A172 (cell line): ENCODE data around the gene AMPD3. TPM values are rescaled to one million over a fixed set of nuclear protein-coding genes. Genes with fewer than 3 reads are reported as not detected.

ENCODE experiments used
- DNase-seq: peaks from one replicate; pipeline ENCODE4 v3.0.0-alpha.2; 2015; ENCODE audit warnings: low spot score
- total RNA-seq: library from RNA; depleted of rRNA; stranded (reverse); fragments of >200 nt; shearing (Covaris generic); gene quantifications from 2 replicates; pipeline ENCODE4 v1.2.3, GENCODE V29; 2014

Gene AMPD3
- total RNA-seq, 1 experiment from 2014 or later, result 3.9 TPM

DNA sequence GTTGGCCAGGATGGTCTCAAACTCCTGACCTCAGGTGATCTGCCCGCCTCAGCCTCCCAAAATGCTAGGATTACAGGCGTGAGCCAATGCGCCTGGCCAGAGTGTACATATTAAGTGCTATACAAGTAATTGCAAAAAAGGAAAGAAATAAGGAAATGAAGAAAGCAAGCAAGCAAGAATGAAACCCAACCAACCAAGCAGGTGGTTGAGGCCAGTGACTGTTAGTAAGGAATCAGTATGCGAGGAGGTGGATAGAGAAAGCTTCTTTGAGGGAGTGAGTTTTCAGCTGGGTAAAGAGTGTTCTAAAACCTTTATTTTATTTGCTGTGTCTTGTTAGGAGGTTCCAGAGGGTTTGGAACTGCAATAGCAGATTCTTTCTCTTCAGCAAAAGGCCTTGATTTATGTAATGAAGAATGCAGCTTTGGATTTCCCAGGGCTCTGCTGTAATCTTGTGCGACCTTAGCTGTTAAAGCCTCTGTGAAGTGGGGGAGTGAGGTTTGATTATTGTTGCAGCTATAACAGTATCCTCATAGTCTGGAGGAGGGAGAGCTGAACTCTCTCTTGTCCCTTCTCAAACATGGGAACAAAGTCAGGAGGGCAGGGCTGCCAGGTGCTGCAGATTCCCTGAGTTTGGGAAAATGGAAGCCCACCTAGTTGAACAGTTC lies 5.7 kb downstream of the AMPD3 start:
- no peak for DNase-seq

DNA sequence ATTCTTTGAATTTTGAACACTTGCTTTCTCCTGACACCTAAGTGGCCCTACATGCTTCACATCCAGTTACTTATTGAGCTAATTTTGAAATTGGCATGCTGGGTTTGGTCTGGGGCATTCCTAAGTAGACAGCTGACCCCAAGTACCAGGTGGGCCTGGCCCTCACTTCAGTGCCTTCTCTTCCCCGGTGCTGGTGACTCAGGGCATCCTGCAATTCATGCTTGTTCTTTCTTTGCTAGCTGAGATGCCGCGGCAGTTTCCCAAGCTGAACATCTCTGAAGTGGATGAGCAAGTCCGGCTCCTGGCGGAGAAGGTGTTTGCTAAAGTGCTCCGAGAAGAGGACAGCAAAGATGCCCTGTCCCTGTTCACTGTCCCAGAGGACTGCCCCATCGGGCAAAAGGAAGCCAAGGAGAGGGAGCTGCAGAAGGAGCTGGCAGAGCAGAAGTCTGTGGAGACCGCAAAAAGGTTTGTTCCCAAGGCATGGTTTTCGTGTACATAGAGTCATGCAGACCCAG lies 6.3 kb downstream of the AMPD3 start:
- DNase-seq, result no peak

DNA sequence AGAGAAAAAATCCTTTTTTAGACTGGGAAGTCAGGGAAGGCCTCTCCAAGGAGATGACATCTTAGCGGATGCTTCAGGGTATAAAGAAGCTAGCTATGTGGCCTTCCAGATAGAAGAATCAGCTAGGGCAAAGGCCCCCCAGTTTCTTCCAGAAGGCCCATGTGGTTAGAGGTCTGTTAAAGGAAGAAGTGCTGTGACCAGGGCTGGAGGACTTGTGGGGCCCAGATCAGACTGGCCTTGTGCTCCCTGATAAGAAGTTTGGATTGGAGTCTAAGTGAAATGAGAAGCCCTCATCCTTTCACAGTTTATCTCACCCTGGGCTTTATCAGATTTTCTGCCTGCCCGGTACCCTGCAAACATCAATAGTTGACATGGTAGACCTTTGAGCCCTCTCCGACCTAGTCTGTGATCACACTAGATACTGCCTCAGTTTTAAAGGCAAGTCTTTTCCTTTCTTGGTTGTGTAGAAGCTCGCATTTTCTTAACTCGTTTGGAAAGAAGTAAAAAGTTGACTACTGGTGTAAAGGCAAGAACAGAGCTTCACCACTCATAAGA lies 7.8 kb downstream of the AMPD3 start:
- DNase-seq, result no peak

DNA sequence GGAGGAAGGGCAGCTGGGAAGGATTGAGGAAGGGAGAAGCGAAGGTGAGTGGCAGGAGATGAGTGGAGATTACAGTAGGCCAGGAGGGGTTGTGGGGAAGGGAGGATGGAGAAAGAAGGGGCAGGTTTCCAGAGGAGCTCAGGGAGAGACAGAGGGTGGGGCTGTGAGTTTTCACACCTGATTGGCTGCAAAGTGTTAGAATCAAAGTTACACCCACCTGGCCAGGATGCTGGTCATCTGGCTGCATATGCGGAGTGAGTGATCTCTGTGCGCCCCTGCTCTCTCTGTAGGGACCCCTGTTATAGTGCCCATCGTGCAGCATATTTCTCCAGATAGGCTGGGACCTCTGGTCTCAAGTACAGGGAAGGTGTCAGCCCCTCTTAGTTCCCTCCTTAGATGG lies 18.3 kb downstream of the AMPD3 start:
- DNase-seq, result no peak

DNA sequence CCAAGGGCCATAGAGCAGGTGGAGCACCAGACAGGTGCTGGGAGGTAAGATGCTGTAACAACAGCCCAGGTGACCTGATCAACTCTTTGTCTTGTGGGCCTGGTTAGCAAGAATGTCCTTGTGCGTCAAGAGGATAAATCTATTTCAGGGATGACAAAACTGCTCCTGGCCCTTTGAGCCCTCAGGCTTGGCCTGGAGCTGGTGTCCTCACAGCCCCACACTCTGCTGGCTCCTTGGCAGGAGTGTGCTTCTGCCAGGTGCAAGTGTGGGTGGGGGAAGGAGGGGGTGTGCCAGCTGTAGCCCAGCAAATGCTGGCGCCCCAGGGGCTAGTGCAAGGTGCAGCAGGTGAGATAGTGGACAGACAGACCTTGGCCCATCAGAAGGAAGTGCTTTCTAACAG lies 19.5 kb downstream of the AMPD3 start:
- DNase-seq, result no peak

DNA sequence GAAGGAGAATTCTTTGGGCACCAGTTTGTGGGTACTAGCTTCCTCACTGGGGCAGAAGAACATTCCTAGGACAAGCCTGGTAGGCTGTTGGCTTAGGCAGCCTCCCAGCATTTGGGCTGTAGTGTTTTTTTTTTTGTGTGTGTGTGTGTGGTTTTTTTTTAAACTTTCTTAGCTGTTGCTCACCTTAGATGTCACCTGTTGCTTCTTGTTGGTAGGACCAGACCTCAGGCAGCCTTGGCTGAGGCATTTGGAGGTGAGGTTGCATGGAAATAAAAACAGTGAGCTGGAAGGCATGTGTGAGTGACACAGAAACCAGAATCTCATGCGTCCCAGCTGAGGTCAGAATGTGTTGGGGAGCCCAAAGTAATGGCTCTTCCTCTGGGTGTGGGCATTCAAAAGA lies 21.3 kb downstream of the AMPD3 start:
- DNase-seq, result no peak

DNA sequence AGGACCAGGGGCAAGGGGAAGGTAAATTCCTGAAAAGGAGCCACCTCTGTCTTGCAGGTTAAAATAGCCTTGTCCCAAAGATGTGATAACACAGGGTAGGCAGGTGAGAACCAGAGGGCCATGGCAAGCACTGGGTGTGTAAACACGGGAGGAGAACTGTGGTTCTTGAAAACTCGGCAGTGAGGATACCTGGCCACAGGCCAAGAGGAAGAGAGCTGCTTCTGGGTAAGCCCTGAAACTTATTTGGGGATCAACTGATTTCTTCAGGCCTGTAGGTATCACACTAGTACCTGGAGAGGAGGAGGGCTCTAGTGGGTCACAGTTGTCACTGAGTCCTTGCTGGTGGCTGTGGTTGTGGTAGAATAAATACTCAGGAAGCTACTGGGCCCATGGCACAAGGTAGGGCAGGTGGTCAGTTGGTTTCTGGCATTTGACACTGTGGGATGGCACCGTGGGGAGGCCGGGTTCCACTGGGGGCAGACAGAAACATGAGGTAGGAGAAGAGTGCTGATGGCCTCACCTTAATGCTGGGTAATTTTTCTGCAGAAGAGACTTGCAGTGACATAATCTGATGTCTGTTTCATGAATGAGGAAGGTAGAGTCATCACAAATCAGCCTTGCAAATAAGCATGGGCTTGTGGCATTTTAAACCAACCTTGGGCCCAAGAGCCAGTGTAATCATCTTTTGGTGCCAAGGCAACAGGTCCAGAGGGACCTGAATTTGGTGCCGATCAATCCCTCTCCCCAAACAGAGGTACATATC lies 22.0 kb downstream of the AMPD3 start:
- no peak for DNase-seq

DNA sequence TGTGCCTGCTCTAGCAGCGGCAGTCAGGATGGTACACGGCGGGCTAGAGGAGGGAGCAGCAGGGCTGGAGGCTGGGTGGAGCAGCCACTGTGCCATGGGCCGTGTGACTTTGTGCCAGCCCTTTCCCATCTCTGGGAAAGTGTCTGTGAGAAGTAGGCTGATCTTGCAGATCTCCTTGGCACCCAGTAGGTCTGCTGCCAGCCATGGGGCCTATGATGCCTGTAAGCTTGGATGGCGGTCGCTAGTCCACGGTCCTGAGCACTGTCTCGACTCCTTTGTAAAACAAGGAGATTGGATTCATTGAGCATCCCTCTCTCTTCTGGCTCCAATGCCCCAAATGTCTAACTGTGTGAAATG lies 22.6 kb downstream of the AMPD3 start:
- no peak for DNase-seq

DNA sequence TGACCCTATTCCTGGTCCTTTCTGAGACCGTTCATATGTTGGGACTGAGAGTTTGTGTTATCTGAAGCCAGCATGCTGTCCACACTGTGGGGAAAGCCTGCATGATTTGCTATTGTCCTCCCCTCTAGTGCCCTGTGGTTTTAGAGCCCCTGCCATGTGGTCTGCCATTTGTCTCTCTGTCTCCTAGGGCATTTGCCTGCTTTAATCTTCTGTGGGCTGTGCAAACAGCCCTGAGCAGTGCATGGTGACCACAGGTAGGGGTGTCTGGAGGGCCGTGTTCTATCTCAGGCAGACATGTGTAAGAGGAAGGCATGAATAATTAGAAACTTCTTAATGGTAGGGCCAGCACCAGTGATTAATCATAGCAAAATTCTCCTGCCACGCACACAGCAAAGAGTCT lies 23.0 kb downstream of the AMPD3 start:
- DNase-seq, result no peak

DNA sequence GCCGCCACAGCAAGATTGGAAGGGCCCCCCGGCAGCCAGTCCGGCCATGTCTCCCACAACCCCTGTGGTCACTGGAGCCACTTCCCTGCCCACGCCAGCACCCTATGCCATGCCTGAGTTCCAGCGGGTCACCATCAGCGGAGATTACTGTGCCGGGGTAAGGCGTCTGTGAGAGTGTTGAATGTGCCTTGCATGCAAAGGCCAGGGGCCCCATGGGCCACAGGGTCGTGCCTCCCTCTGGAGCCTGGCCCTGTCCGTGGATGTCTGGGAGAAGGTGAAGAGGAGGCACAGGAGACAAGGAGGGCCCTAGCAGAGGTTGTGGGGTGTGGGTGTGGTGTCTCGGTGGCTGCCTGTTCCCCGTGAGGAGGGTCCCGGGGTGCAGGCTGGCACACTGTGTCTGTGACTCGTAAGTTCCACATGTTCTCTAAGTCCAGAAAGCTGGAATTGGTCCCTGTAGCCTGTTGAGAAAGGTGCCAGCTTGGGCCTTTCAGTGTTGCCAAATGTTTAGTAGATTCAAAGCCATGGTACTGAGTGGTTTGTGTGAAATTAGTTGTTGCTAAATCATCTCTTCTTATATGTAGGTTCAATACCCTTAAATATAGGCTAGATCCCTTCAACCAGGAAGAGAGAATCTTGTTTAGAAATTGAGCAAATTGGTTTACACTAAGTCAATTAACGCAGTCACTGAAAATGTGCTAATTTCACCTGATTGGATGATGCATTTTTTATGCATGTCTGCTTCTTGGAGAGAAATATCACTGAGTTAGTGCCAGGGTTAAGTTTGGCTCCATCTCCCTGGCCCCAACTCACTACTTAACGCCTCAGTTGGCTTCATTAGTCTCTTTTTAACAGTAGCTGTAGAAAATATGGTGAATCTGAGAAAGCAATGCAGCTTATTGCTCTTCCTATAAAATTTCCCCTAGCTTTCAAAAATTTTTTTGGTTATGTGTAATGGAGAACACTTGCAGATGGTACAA lies 23.8 kb downstream of the AMPD3 start:
- DNase-seq, result no peak

DNA sequence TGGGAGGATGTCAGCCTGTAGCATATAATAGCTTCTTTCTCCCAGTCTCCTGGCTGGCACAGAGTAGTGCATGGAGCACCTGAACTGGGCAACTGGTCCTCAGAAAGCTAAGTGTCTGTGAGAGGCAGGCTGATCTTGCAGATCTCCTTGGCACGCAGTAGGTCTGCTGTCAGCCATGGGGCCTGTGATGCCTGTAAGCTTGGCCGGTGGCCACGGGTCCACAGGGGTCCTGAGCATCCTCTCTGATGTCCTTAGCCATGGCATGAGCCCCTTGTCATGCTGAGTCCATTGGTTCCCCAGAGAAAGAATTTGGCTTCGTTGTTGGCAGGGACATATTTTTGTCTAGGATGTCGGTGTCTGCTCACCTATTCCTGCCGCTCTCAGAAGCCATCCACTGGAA lies 25.0 kb downstream of the AMPD3 start:
- DNase-seq, result no peak

DNA sequence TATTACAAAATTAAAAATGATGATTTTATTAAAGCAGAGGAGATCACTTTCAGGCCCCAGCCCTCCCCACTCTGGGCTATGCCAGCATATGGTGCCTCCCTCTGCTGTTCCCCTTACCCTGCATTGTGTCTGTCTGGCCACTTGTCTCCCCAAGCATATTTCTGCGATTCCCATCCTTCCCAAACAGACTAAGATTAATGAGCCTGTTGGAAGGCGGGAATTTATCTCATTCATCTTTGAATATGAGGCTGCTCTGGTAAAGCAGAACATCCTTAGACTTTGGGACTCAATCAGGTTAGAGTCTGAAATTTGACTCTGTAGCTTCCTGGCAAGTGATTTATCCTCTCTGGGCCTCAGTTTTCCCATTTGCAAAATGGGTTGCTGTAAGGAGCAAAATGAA lies 25.7 kb downstream of the AMPD3 start:
- DNase-seq, result no peak

DNA sequence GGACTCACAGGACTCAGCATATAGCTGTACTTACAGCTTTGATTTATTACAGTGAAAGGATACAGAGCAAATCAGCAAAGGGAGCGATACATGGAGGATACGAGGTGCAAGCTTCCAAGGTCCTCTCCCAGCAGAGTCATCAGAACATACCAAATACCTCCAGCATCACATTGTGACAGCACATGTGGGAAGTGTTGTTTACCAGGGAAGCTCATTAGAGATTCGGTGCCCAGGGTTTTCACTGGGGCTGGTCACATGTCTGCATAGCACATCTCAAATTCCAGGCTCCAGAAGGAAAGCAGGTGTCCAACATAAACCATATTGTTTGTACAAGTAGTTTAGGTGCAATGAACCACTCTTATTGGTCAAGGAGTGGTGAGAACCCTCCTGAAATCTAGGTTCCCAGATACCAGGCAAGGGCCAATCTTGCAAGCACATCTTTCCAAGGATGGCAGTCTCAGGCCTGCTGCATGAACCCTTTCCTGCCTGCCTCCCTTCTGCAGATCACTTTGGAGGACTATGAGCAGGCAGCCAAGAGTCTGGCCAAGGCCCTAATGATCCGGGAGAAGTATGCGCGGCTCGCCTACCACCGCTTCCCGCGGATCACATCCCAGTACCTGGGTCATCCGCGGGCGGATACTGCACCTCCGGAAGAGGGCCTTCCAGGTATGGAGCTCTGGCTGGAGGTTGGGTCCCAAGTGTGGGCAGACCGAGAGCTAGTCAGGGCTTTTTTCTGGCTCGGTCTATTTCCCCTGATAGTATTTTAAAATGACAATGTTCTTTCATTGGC lies 26.7 kb downstream of the AMPD3 start:
- no peak for DNase-seq

DNA sequence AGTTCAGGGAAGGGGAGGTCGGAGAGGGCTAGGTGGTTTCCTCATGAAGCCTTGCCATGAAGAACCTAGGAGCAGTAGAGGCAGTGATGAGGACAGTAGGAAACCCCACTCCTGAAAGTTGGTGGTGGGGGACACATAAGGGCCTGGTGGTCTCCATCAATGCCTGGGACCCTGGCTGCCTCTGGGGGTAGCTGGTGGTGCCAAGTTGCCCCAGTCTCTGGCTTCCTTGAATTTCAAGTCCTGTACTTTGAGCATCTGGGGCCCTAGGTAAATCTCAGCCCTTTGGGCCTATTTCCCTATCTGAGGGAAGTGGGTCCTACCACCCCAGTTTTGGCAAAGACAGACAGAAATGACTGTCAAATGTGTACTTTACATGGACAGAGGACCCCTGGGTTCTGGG lies 28.1 kb downstream of the AMPD3 start:
- DNase-seq, result no peak

DNA sequence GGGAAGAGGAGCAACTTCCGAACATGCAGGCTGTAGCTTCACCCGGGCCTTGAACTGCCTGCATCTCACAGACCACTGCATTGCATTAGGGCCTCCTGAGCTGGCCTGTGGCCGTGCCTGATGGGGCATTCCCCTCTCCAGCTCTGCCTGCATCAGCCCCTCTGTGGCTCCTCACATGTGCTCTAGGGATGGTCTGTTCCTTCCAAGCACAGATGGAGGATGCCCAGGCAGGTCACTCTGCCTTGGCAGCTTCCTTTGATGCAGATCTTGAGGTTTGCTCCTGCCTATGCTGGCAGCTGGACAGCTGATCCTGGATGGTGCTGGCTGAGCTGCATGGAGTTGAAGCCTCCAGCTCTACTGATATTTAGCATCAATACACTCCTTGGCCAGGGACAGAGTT lies 28.5 kb downstream of the AMPD3 start:
- no peak for DNase-seq

DNA sequence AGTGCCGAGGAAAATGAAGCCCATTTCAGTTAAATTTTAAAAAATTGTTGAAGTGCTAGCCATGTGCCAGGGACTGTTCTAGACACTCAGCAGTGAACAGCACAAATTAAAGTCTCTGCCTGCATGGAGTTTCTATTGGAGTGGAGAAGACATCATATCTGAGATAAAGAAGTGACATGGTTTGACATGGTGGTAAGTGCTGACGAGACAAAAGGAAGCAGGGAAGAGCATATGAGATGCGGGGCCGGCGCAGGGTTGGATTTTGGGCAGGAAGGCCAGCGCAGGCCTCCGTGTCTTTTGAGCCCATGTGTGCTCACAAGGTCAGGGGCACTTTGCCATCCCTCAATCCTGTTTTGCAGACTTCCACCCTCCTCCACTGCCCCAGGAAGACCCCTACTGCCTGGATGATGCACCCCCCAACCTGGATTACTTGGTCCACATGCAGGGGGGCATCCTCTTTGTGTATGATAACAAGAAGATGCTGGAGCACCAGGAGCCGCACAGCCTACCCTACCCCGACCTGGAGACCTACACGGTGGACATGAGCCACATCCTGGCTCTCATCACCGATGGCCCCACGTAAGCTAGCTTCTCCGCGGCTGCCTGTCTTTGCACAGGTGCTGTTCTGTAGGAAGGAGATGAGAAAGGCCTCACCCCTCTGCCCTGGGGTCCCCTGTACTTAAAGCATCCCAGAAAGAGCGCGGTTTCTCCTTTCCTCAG lies 29.6 kb downstream of the AMPD3 start:
- DNase-seq, result no peak

DNA sequence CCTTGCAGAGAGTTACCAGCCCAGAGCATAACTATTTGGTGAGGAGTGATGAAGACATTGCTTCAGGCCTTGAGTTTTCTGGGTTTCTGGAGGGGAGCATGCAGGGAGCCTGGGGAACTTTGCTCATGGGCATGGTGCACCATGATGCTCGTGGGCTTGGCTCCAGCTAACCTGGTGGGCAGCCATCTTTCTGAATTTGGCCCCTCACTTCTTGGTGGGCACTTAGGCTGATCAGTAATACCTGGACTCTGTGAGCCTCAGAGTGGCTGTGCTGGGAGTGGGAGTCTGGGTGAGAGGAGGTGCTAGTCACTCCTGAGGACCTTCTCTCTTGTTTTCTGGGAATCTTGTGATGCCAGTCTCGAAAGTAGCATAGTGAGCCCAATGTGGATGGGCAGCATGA lies 30.6 kb downstream of the AMPD3 start:
- no peak for DNase-seq

DNA sequence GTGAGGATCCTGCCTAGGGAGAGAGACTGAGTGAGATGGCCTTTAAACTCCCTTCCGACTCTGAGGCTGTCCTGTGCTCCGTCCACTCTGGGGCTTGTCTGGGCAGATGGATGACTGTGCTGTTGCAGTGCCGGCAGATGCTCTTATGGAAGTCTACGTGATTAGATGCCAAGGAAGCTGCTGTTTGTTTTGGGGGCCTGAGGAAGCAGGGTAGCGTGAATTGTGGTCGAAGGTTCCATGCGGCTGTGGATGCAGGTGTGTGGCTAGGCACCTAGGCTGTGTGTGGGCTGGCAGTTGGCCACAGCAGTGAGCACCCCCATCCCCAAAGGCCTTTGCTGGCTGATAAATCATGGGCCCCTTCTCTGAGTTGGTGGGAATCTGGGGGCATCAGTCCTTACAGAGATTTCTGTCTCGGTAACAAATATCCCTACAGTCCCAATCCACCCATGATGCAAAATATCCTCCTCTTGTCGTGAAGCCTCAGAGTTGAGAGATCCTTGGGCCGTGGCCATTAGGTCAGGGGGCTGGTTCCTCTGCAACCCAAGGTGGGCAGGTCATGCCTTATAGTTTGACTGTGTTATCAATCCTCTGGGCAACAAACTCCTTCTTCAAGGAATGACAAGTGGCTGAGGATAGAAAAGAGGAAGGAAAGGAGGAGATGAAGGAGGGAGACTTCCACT lies 31.2 kb downstream of the AMPD3 start:
- DNase-seq, result no peak

DNA sequence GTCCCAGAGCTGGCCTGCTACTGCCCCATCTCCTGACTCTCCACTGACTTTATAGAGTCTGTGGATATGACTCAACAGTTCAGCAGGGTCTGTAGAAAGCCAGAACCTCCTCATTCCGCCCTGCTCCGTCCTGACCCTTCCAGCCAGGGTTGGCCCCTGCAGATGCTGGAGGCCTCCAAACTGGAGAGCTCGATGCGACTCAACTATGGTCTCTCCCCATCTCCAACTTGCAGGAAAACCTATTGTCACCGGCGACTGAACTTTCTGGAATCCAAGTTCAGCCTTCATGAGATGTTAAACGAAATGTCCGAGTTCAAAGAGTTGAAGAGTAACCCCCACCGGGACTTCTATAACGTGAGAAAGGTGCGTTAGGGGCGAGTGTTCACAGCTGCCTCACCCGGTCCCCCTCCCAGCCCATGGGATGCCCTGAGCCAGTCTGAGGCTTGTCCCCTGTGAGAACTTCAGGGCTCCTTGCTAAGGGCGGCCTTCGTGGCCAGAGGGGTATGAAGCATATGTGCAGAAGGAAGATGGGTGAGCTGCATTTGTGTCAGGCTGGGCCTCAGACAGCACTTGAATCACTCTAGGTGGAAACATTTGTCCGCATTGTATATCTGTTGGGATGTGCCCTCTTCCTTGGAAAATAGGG lies 32.1 kb downstream of the AMPD3 start:
- DNase-seq, result no peak
